RWPE2 (cell line): Measurements from ENCODE around the gene ZCCHC2.
A peak's percentile ranks its signal among the peaks of the same experiment; 100 is the strongest.

Experiments used
- ATAC-seq: fragments of 200-7000 bp; cut with Tn5 transposase; 3 replicates; pipeline ENCODE4 v1.9.1; 2021; ENCODE audit warnings: low read depth
- DNase-seq: peaks from one replicate; pipeline ENCODE4 v3.0.0-alpha.2; 2020; ENCODE audit warnings: low spot score
- H3K27ac ChIP-seq: fragments of 450-650 bp; 2 replicates; pipeline ENCODE4 v1.5.1; 2017; ENCODE audit warnings: mild to moderate bottlenecking; ENCODE audit not compliant: poor library complexity, severe bottlenecking
- H3K27me3 ChIP-seq: fragments of 250-450 bp; sonication (Bioruptor Pico); 2 replicates; pipeline ENCODE4 v1.5.1; 2021; ENCODE audit warnings: mild to moderate bottlenecking, moderate library complexity; ENCODE audit not compliant: insufficient read depth, poor library complexity, severe bottlenecking
- H3K36me3 ChIP-seq: fragments of 250-450 bp; sonication (Bioruptor Pico); 2 replicates; pipeline ENCODE4 v1.5.1; 2020; ENCODE audit warnings: low read depth, mild to moderate bottlenecking, moderate library complexity
- H3K4me1 ChIP-seq: fragments of 250-450 bp; sonication (Bioruptor Pico); 2 replicates; pipeline ENCODE4 v1.5.1; 2021; ENCODE audit warnings: mild to moderate bottlenecking, moderate library complexity; ENCODE audit not compliant: insufficient read depth, poor library complexity, severe bottlenecking
- H3K4me3 ChIP-seq: fragments of 250-450 bp; sonication (Bioruptor Pico); 2 replicates; pipeline ENCODE4 v1.5.1; 2021; ENCODE audit warnings: mild to moderate bottlenecking, moderate library complexity; ENCODE audit not compliant: severe bottlenecking
- H3K9me3 ChIP-seq: fragments of 250-450 bp; sonication (Bioruptor Pico); 2 replicates; pipeline ENCODE4 v1.5.1; 2021; ENCODE audit warnings: mild to moderate bottlenecking, moderate library complexity; ENCODE audit not compliant: severe bottlenecking
- TF ChIP-seq, protein P1 (sequence below): fragments of 450-650 bp; IDR thresholded peaks from one replicate; pipeline ENCODE4 v1.5.1; 2017; ENCODE audit warnings: mild to moderate bottlenecking, moderate library complexity; ENCODE audit not compliant: poor library complexity, severe bottlenecking

ZCCHC2 gene

DNA sequence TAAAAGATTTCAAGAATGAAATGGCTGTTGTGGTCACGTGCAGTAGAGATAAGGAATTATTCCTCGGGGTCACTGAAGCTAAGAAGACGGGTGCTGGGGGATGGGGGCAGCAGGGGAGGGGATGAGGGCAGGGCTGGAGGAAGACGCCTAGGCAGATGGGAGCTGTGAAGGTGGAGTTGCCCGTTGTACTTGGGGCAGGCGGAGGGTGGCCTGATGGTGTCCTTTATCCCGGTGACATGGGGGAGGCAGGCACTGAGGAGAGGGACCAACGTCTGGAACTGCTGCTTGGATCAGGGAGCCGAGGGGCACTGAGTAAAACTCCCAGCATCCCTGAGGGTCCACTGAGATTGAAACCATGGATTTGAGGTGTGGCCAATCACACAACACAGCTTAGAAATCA, 64.9 kb downstream of the ZCCHC2 start:
- TF ChIP-seq, protein P1, sequence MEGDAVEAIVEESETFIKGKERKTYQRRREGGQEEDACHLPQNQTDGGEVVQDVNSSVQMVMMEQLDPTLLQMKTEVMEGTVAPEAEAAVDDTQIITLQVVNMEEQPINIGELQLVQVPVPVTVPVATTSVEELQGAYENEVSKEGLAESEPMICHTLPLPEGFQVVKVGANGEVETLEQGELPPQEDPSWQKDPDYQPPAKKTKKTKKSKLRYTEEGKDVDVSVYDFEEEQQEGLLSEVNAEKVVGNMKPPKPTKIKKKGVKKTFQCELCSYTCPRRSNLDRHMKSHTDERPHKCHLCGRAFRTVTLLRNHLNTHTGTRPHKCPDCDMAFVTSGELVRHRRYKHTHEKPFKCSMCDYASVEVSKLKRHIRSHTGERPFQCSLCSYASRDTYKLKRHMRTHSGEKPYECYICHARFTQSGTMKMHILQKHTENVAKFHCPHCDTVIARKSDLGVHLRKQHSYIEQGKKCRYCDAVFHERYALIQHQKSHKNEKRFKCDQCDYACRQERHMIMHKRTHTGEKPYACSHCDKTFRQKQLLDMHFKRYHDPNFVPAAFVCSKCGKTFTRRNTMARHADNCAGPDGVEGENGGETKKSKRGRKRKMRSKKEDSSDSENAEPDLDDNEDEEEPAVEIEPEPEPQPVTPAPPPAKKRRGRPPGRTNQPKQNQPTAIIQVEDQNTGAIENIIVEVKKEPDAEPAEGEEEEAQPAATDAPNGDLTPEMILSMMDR: no peak
- Histone ChIP-seq H3K9me3 (no peaks in the 10 kb centered on the region), H3K4me3 (no peak overlapping the region), H3K27me3 (no peaks in the 10 kb centered on the region), H3K36me3 (no peaks in the 10 kb centered on the region), H3K27ac (no peak overlapping the region), H3K4me1 (no peaks in the 10 kb centered on the region)
- no peak for ATAC-seq
- no peak for DNase-seq

- Histone ChIP-seq H3K4me3 (no peak overlapping the region), H3K4me1 (no peaks in the 10 kb centered on the region), H3K36me3 (no peaks in the 10 kb centered on the region), H3K27me3 (no peaks in the 10 kb centered on the region), H3K27ac (no peak overlapping the region), H3K9me3 (no peaks in the 10 kb centered on the region)
- TF ChIP-seq, protein P1: no peak
- DNase-seq (no peak), ATAC-seq (no peak)
These were observed 65.4 kb downstream of the ZCCHC2 start for GRCh38 chr18:62588217-62588616.

DNA sequence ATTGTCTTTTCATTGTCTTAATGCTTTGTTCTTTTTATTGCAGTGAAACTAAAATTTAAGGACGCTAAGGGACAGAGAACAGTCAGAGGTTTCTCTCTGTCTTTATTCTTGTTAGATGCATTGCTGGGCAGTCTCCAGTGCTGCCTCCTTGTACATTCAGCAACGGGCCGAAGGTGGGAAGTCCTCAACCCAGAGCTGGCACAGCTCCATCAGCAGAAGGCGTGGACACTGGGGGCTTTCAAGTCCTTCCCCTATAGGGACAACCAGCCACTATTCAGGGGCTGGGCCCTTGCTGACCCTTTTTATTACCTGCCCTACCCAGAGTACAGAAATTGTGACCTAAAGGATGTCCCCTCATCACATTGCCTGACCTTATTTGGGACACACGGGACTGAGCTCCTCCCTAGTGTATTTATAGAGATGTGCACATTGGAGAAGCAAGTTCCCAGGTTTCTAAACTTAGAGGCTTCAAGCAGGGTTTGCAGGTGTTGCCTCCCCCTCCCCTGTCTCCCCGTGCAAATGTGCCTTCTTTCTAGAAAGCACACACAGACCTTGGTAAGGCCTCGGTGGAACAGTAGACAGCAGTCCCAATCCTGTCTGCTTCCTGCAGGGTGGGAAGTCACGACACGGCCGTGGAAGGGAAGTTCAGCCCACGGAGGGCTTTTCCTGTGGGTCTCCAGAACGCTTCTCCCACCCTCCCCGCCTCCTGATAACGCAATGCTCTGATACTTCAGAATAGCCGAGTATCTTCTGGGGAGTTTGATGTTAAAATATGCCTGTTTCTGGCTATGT, 68.2 kb downstream of the ZCCHC2 start:
- Histone ChIP-seq H3K27ac (no peak overlapping the region), H3K4me1 (no peaks in the 10 kb centered on the region), H3K9me3 (no peaks in the 10 kb centered on the region), H3K4me3 (no peak overlapping the region), H3K36me3 (no peaks in the 10 kb centered on the region), H3K27me3 (peaks cover 4% of the 10 kb centered on the region)
- DNase-seq (no peak), ATAC-seq (no peak)
- TF ChIP-seq, protein P1: no peak

GRCh38 chr18:62596145-62597005, 73.5 kb downstream of the ZCCHC2 start:
- Histone ChIP-seq H3K9me3 (no peaks in the 10 kb centered on the region), H3K27me3 (peaks cover 17% of the 10 kb centered on the region), H3K4me1 (no peaks in the 10 kb centered on the region), H3K4me3 (peak overlapping the region; percentile 18), H3K27ac (no peak overlapping the region), H3K36me3 (no peaks in the 10 kb centered on the region)
- TF ChIP-seq, protein P1: no peak
- DNase-seq (no peak), ATAC-seq (peak; percentile 80)
